Measurements from ENCODE around the gene ZMYND8. TPM values are rescaled to one million over a fixed set of nuclear protein-coding genes. Genes with fewer than 3 reads are reported as not detected.

Gene ZMYND8
- total and polyA plus RNA-seq, 2 of the 8 experiments (the other 6 are each of a cell fraction or from before 2014, with no cell fraction given) = 50.5 to 163 TPM

GRCh38 chr20:47272893-47273590 lies 83.5 kb downstream of the ZMYND8 start (continued):
- TF ChIP-seq CTCF (IDR thresholded peaks at IDR 0.05; ENCODE audit: control extremely low read depth in 1 of 3, insufficient read depth in 1 of 3, low read depth in 1 of 3, low read length in 3 of 3) = peak in 2 of 3 experiments; percentile 72 to 80; a peak in 3 of 4 replicates

All from H1 (cell line).